Measurements from ENCODE around the gene UBE3C.

DNA sequence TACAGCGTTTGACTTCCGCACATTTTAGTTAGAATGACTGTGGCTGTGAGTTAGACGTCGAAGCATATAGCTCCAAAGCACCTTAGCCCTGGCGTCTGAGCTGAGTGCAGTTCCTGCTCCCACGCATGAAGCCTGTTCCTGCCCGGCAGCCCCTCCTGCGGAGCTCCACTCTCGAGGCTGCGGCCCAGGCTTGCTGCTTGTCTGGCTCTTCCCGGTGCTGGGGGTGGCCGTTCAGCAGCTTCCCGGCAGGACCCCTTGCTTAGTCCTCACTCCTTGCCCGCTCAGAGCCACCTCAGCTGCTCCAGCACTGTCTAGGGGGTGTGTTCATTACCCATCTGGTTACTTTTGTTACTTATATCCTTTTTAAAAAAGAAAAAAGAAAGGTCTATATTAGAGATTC is 109.9 kb downstream of the UBE3C start:
- TF ChIP-seq TAF1 (IDR thresholded peaks at IDR 0.05; ENCODE audit: borderline replicate concordance, low read depth, low read length) (no peak), POLR2AphosphoS5 (IDR thresholded peaks at IDR 0.05; ENCODE audit: low read depth, low read length) (no peak), POLR2A (IDR thresholded peaks at IDR 0.05; ENCODE audit: low read depth, low read length) (no peak)
